ENCODE results near the gene CLCN7.

- no peak for TF ChIP-seq POLR2A (IDR thresholded peaks at IDR 0.05; ENCODE audit: control extremely low read depth in 1 of 2, low read depth in 2 of 2, low read length in 2 of 2)
- TF ChIP-seq CTCF (IDR thresholded peaks at IDR 0.05; ENCODE audit: control extremely low read depth in 1 of 3, insufficient read depth in 1 of 3, low read depth in 1 of 3, low read length in 3 of 3): no peak
- no peak for TF ChIP-seq EZH2 (IDR thresholded peaks at IDR 0.05; ENCODE audit: low read depth, low read length, severe bottlenecking)
- no peak for TF ChIP-seq EGR1 (IDR thresholded peaks at IDR 0.05; ENCODE audit: borderline replicate concordance, low read depth, low read length)
- TF ChIP-seq, protein P1, sequence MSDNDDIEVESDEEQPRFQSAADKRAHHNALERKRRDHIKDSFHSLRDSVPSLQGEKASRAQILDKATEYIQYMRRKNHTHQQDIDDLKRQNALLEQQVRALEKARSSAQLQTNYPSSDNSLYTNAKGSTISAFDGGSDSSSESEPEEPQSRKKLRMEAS (IDR thresholded peaks at IDR 0.05): no peak
- TF ChIP-seq EP300 (IDR thresholded peaks at IDR 0.05; ENCODE audit: borderline replicate concordance in 1 of 2, low read depth in 2 of 2, low read length in 2 of 2): no peak
- TF ChIP-seq SP1 (IDR thresholded peaks at IDR 0.05; ENCODE audit: low read depth, low read length): no peak
- TF ChIP-seq KDM1A (IDR thresholded peaks at IDR 0.05; ENCODE audit: borderline replicate concordance, low read length): no peak
- TF ChIP-seq CHD1 (IDR thresholded peaks at IDR 0.05; ENCODE audit: low read depth, low read length): no peak
- TF ChIP-seq TEAD4 (IDR thresholded peaks at IDR 0.05; ENCODE audit: low read depth, low read length): no peak
- TF ChIP-seq KDM5A (IDR thresholded peaks at IDR 0.05; ENCODE audit: low read length): no peak
- TF ChIP-seq CEBPB (IDR thresholded peaks at IDR 0.05; ENCODE audit: low read depth, low read length): no peak
- TF ChIP-seq SIX5 (IDR thresholded peaks at IDR 0.05; ENCODE audit: low read depth, low read length): no peak
- no peak for TF ChIP-seq POLR2AphosphoS5 (IDR thresholded peaks at IDR 0.05; ENCODE audit: low read depth, low read length)
Observed at GRCh38 chr16:1446296-1447080, 28.3 kb downstream of the CLCN7 start.
